ENCODE data around the gene SP110. TPM values are rescaled to one million over a fixed set of nuclear protein-coding genes. Genes with fewer than 3 reads are reported as not detected.

Gene SP110
- total RNA-seq, 1 experiment from 2014 or later: 11.0 TPM

GRCh38 chr2:230258483-230258882 lies 38.7 kb upstream of the SP110 start:
- no peaks in the 10 kb centered on the region for H3K9me3 ChIP-seq (ENCODE audit: low read depth, low read length, poor library complexity, severe bottlenecking)
- H3K27me3 ChIP-seq (replicated peaks; ENCODE audit: insufficient read depth, low read depth, low read length, poor library complexity): peaks cover 4% of the 10 kb centered on the region
- TF ChIP-seq EZH2 (IDR thresholded peaks at IDR 0.05; ENCODE audit: borderline replicate concordance, low read depth, low read length, poor library complexity, severe bottlenecking) (no peak), CTCF (conservative IDR thresholded peaks at IDR 0.05; ENCODE audit: low read depth, low read length) (no peak)
- intact Hi-C loops (cut with micrococcal nuclease; ENCODE audit: unreplicated experiment): no loop called here
- ChIA-PET CTCF (no interaction called here), POLR2A (ENCODE audit: low non-redundant PET) (no interaction called here)
- no peak overlapping the region for H3K27ac ChIP-seq (ENCODE audit: low read depth, low read length, poor library complexity, severe bottlenecking)
- DNase-seq (ENCODE audit: low spot score): no peak
- H3K4me3 ChIP-seq (ENCODE audit: low read depth, low read length, poor library complexity, severe bottlenecking): no peak overlapping the region
- BruUV-seq (replicated peaks): no TSS peak
- H3K4me1 ChIP-seq (ENCODE audit: insufficient read depth, low read length, poor library complexity, severe bottlenecking): no peaks in the 10 kb centered on the region
- no peaks in the 10 kb centered on the region for H3K36me3 ChIP-seq (ENCODE audit: insufficient read depth, low read length, poor library complexity, severe bottlenecking)

DNA sequence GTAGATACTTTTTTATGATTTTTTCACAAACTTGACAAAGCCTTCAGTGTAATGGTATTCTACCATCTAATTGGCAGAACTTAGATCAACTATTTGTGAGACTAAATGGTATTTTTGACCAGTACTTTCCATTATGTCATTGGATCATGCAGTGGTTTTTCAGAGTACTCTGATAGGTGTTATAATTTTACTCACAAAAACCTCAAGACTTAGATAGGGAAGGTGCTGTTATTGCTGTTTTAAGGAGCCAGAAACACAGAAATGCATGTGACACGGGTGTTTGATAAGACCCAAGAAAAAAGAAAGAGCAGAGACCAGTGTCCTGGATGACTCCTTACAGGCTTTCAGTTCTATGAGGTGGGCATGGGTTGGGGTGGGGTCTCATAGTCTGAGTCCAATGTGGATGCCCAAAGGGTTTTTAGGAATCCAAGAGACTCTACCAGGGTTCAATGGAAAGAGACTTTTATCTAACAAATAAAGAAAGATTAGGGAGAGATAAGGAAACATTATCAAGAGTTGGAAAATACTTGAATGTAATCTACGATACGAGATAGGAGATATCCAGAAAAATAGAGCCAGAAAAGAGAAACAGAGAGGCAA lies 37.0 kb upstream of the SP110 start:
- H3K27me3 ChIP-seq (replicated peaks; ENCODE audit: insufficient read depth, low read depth, low read length, poor library complexity): peaks cover 8% of the 10 kb centered on the region
- DNase-seq (ENCODE audit: low spot score): no peak
- H3K27ac ChIP-seq (ENCODE audit: low read depth, low read length, poor library complexity, severe bottlenecking): no peak overlapping the region
- H3K36me3 ChIP-seq (ENCODE audit: insufficient read depth, low read length, poor library complexity, severe bottlenecking): no peaks in the 10 kb centered on the region
- intact Hi-C loops (cut with micrococcal nuclease; ENCODE audit: unreplicated experiment): no loop called here
- POLR2A ChIA-PET (ENCODE audit: low non-redundant PET): no interaction called here
- no peaks in the 10 kb centered on the region for H3K9me3 ChIP-seq (ENCODE audit: low read depth, low read length, poor library complexity, severe bottlenecking)
- H3K4me1 ChIP-seq (ENCODE audit: insufficient read depth, low read length, poor library complexity, severe bottlenecking): no peaks in the 10 kb centered on the region
- TF ChIP-seq EZH2 (IDR thresholded peaks at IDR 0.05; ENCODE audit: borderline replicate concordance, low read depth, low read length, poor library complexity, severe bottlenecking): no peak
- TF ChIP-seq CTCF (conservative IDR thresholded peaks at IDR 0.05; ENCODE audit: low read depth, low read length): no peak
- CTCF ChIA-PET: no interaction called here
- no TSS peak for BruUV-seq (replicated peaks)
- H3K4me3 ChIP-seq (ENCODE audit: low read depth, low read length, poor library complexity, severe bottlenecking): no peak overlapping the region

DNA sequence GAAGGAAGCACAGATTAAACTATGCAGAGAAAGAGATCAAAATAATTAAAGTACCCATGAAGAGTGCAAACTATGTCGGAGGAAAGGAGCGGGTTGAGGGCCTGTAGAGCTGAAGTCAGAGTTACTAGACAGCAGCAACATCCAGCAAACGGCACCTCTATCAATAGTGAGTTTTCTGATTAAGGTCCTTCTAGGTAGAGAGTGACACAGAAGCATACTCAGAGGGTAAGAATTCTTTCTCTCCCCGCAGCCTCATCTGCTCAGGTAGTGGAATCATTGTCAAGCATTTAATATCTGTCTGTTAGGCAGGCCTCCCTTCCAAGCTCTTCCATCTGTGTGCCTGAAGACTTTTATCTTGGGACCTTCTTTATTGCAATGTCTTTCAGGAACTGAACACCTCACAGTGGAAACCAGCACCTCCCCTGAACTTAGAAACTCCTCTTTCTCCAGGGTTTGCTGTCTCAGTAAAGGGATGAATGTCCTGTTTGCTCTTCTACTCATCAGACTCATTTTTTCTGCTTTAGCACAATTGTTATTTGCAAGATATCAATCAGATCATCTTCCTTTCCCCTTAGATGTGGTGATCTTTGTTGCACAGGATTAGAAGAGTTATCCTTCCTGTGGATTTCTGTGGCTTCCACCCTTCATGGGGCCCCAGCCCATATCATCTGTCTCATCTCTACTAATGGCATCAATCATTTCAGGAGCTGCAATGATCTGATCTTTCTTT lies 34.5 kb upstream of the SP110 start:
- H3K9me3 ChIP-seq (ENCODE audit: low read depth, low read length, poor library complexity, severe bottlenecking): no peaks in the 10 kb centered on the region
- POLR2A ChIA-PET (ENCODE audit: low non-redundant PET): no interaction called here
- H3K4me3 ChIP-seq (ENCODE audit: low read depth, low read length, poor library complexity, severe bottlenecking): no peak overlapping the region
- DNase-seq (ENCODE audit: low spot score): no peak
- intact Hi-C loops (cut with micrococcal nuclease; ENCODE audit: unreplicated experiment): no loop called here
- CTCF ChIA-PET: no interaction called here
- no TSS peak for BruUV-seq (replicated peaks)
- no peak overlapping the region for H3K27ac ChIP-seq (ENCODE audit: low read depth, low read length, poor library complexity, severe bottlenecking)
- TF ChIP-seq EZH2 (IDR thresholded peaks at IDR 0.05; ENCODE audit: borderline replicate concordance, low read depth, low read length, poor library complexity, severe bottlenecking) (no peak), CTCF (conservative IDR thresholded peaks at IDR 0.05; ENCODE audit: low read depth, low read length) (no peak)
- no peaks in the 10 kb centered on the region for H3K4me1 ChIP-seq (ENCODE audit: insufficient read depth, low read length, poor library complexity, severe bottlenecking)
- H3K27me3 ChIP-seq (replicated peaks; ENCODE audit: insufficient read depth, low read depth, low read length, poor library complexity): peaks cover 8% of the 10 kb centered on the region
- no peaks in the 10 kb centered on the region for H3K36me3 ChIP-seq (ENCODE audit: insufficient read depth, low read length, poor library complexity, severe bottlenecking)
